Activated naive CD4-positive, alpha-beta T cell treated with anti-CD3 and anti-CD28 coated beads, Interleukin-2, amount 10 ng/mL, durations not matched to agents 7 days and 5 days (primary cell): ENCODE results near the gene RASIP1.

Experiments used
- CTCF ChIA-PET: fragments of 350-600 bp; sonication (Branson Sonifier 250); formaldehyde crosslinking; loops from one replicate; lab custom pipeline; 2021; ENCODE audit warnings: antibody characterized with exemption; lab: Charles Lee
- DNase-seq: peaks from one replicate; pipeline ENCODE4 v3.0.0-alpha.2; 2020
- H3K27ac Mint-ChIP-seq: one replicate; pipeline ENCODE4 v1.8.0; 2021; ENCODE audit warnings: mild to moderate bottlenecking, moderate library complexity, mixed read lengths
- H3K27me3 Mint-ChIP-seq: one replicate; pipeline ENCODE4 v1.8.0; 2021; ENCODE audit warnings: mild to moderate bottlenecking, mixed read lengths
- H3K36me3 Mint-ChIP-seq: one replicate; pipeline ENCODE4 v1.8.0; 2021; ENCODE audit warnings: mixed read lengths
- H3K4me1 Mint-ChIP-seq: one replicate; pipeline ENCODE4 v1.8.0; 2021; ENCODE audit warnings: mixed read lengths
- H3K4me3 Mint-ChIP-seq: one replicate; pipeline ENCODE4 v1.8.0; 2021; ENCODE audit warnings: mild to moderate bottlenecking, moderate library complexity, mixed read lengths
- H3K9me3 Mint-ChIP-seq: one replicate; pipeline ENCODE4 v1.8.0; 2021; ENCODE audit warnings: mixed read lengths

The RASIP1 gene

DNA sequence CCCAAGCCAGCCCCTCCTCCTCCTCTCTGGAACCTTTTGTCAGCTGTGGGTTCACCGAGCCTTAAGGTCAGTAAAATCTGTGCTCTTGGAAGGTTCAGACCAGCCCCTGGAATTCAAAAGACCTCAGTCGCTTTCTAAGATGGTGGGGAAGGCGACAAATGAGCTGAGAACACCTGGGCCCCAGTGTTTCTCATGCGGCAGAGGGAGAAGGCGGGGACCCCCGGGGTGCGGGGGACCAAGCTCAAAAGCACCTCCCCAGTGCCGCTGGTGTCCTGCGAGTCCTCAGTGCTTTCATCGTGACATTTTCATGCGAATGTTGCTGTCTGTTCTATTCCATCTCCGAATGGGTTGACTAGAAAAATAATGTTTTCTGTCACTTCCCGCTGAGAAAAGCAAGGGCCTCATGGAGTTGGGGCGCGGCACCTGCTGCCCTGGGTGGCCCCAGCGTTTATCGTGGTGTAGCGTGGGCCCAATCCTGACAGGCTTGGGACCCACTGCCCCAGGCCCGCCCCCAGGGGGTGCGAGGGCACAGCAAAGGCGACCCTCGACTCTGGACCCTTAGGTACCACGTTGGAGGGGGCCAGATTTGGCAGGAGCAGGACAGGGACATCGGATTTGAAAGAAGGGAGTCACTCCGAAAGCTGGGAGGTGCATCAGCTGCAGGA is 66.8 kb downstream of the RASIP1 start:
- DNase-seq = no peak
- H3K4me3 Mint-ChIP-seq = no peak overlapping the region
- H3K4me1 Mint-ChIP-seq = peaks cover 6% of the 10 kb centered on the region

DNA sequence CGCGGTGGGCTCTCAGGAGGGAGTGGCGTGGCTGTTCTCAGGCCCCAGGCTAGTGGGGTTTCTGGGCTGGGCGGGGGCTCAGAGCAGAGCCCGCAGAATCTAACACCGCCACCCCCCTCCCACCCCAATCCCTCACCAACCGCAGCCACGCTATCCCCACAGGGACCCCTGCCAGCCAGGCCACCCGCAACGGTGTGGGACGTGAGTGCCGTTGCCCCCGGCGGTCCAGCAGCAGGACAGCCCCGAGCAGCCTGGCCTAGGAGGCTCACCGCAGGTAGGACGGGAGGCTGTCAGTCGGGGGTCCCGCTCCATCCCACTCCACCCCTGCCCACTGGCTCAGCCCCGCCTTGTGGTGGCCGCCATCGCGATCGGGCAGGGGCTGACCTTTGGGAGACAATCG is 67.4 kb downstream of the RASIP1 start, which contains the start of gene NTN5:
TSS of gene NTN5 (minus strand) at position 24 of the 400 bp plus-strand sequence. CDS start 2,031 bp downstream, outside the sequence.
- CTCF ChIA-PET = interaction anchor here (0.5 to 4.3 kb wide), 2 partner anchors 27 to 112 kb away, joined by 3 to 31 read pairs; partner anchors contain the start of gene CA11
- no peak within 1 kb of the TSS for H3K27ac Mint-ChIP-seq
- no peak for DNase-seq
- H3K36me3 Mint-ChIP-seq = no peaks in the 10 kb centered on the region
- H3K27me3 Mint-ChIP-seq = peaks cover 27% of the 10 kb centered on the region
- H3K9me3 Mint-ChIP-seq = peaks cover 6% of the 10 kb centered on the region
- no peak within 1 kb of the TSS for H3K4me3 Mint-ChIP-seq
- H3K4me1 Mint-ChIP-seq = peaks cover 6% of the 10 kb centered on the region

More for the DNA sequence above, 66.8 kb downstream of the RASIP1 start:
- H3K27me3 Mint-ChIP-seq = peaks cover 27% of the 10 kb centered on the region
- no peaks in the 10 kb centered on the region for H3K36me3 Mint-ChIP-seq
- CTCF ChIA-PET = interaction anchor here (0.5 to 4.3 kb wide), 4 partner anchors 25 to 112 kb away, joined by 3 to 31 read pairs (median 9); partner anchors contain the start of gene CA11
- H3K27ac Mint-ChIP-seq = no peak overlapping the region
- peaks cover 6% of the 10 kb centered on the region for H3K9me3 Mint-ChIP-seq

DNA sequence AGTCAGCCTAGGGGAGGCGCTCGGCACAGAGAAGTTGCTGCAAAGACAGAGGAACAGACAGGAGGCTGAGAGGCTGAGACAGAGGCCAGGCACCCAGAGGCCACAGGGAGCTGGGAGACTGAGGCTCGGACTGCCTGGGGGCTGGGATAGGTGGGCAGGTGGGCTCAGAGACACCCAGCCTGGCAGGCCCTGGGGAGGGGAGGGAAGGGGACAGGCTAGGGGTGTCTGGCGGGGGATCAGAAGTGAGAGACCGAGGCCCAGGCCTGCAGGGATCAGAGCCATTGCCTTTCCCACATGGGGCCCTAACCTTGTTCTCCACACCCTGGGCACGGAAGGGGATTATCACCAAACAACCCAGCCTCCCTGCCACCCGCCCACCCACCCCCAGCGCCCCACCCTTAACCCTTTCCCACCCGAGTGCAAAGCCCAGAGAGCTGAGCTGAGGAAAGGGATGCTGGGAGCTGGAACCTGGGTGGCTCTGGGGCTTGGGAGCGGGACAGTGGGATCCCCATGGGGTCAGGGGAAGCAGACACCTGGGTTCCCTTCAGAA is 68.9 kb downstream of the RASIP1 start:
- Mint-ChIP-seq H3K36me3 (no peaks in the 10 kb centered on the region), H3K9me3 (peaks cover 6% of the 10 kb centered on the region), H3K4me3 (no peak overlapping the region), H3K4me1 (peaks cover 6% of the 10 kb centered on the region), H3K27me3 (peaks cover 24% of the 10 kb centered on the region), H3K27ac (no peak overlapping the region)
- CTCF ChIA-PET = interaction anchor here (1.0 kb wide), 1 partner anchor 12 kb away, joined by 3 read pairs; no protein-coding TSS in a partner anchor
- no peak for DNase-seq

DNA sequence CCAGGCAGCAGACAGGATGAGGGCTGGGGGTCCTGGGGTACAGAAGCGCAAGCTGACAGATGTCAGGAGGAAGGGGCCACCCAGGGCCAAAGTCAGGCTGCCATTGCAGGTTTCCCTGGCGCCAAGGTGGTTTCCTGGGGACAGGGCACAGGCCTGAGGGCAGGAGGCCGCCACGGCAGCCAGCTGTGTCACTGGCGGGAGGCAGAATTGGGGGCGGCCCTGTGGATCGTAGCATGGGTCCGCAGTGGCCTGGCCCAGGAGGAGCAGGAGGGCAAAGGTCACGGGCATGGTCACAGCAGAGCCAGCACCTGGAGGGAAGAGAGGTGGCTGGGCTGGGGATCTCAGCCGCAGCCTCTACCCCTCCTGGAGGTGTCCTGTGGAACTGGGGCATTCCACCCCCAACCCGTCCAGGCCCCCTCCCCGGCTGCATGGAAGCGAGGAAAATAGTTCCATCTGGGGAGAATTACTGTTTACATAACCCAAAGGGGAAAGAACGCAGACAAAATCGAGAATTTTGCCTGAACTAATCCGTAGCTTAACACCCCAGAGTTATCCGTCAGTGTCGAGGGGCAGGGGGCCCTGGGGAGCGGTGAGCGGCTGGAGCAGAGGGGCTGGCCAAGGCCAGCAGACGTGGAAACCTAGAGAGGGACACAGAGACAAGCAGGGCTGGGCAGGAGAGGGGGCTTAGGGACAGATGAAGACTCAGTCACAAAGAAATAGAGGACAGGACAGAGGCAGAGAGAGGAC is 69.5 kb downstream of the RASIP1 start:
- H3K4me1 Mint-ChIP-seq = peaks cover 6% of the 10 kb centered on the region
- no peak overlapping the region for H3K4me3 Mint-ChIP-seq
- CTCF ChIA-PET = interaction anchor here (1.0 kb wide), 1 partner anchor 13 kb away, joined by 3 read pairs; no protein-coding TSS in a partner anchor
- no peaks in the 10 kb centered on the region for H3K36me3 Mint-ChIP-seq
- no peak for DNase-seq
- no peak overlapping the region for H3K27ac Mint-ChIP-seq
- H3K27me3 Mint-ChIP-seq = peaks cover 18% of the 10 kb centered on the region
- peaks cover 6% of the 10 kb centered on the region for H3K9me3 Mint-ChIP-seq
